Measurements from ENCODE around the gene AP5Z1.

Gene AP5Z1

GRCh38 chr7:4765776-4766490 is 9.5 kb upstream of the AP5Z1 start:
- no peaks in the 10 kb centered on the region for H3K27me3 ChIP-seq (replicated peaks in 2 of 5; ENCODE audit: control insufficient read depth in 4 of 5, insufficient read depth in 5 of 5, low read length in 4 of 5)
- H3K27ac ChIP-seq (ENCODE audit: insufficient read depth in 1 of 2, low read depth in 1 of 2, low read length in 2 of 2, poor library complexity in 1 of 2, severe bottlenecking in 2 of 2), result no peak overlapping the region
- H3K4me1 ChIP-seq (ENCODE audit: control extremely low read depth in 1 of 4, control insufficient read depth in 4 of 4, insufficient read depth in 4 of 4, low read length in 3 of 4), result peaks cover 0 to 20% (median 11%) of the 10 kb centered on the region in 4 experiments
- POLR2A ChIA-PET, result no interaction called here
- DNase-seq, result no peak
- CTCF ChIA-PET, result no interaction called here
- peaks cover 9 to 74% (median 47%) of the 10 kb centered on the region in 4 experiments for H3K36me3 ChIP-seq (ENCODE audit: control insufficient read depth in 4 of 4, insufficient read depth in 4 of 4, low read length in 3 of 4)
- H3K9me3 ChIP-seq (ENCODE audit: control extremely low read depth in 1 of 5, control insufficient read depth in 4 of 5, insufficient read depth in 2 of 5, low read depth in 1 of 5, low read length in 4 of 5), result no peaks in the 10 kb centered on the region
- H3K4me3 ChIP-seq (ENCODE audit: control insufficient read depth in 1 of 7, extremely low read depth in 1 of 7, insufficient read depth in 4 of 7, low read depth in 2 of 7, low read length in 6 of 7), result no peak overlapping the region
- 94% methylated on average over 18 of the region's 23 CpGs for WGBS (ENCODE audit: insufficient coverage)

GRCh38 chr7:4766666-4767519 is 8.5 kb upstream of the AP5Z1 start:
- WGBS (ENCODE audit: insufficient coverage), result 97% methylated on average over 28 of the region's 37 CpGs
- H3K27me3 ChIP-seq (replicated peaks in 2 of 5; ENCODE audit: control insufficient read depth in 4 of 5, insufficient read depth in 5 of 5, low read length in 4 of 5), result no peaks in the 10 kb centered on the region
- no peak overlapping the region for H3K4me3 ChIP-seq (ENCODE audit: control insufficient read depth in 1 of 7, extremely low read depth in 1 of 7, insufficient read depth in 4 of 7, low read depth in 2 of 7, low read length in 6 of 7)
- DNase-seq, result no peak
- H3K27ac ChIP-seq (ENCODE audit: insufficient read depth in 1 of 2, low read depth in 1 of 2, low read length in 2 of 2, poor library complexity in 1 of 2, severe bottlenecking in 2 of 2), result no peak overlapping the region
- peaks cover 9 to 66% (median 45%) of the 10 kb centered on the region in 4 experiments for H3K36me3 ChIP-seq (ENCODE audit: control insufficient read depth in 4 of 4, insufficient read depth in 4 of 4, low read length in 3 of 4)
- no peaks in the 10 kb centered on the region for H3K9me3 ChIP-seq (ENCODE audit: control extremely low read depth in 1 of 5, control insufficient read depth in 4 of 5, insufficient read depth in 2 of 5, low read depth in 1 of 5, low read length in 4 of 5)
- ChIA-PET POLR2A (no interaction called here), CTCF (interaction anchor here (1.7 kb wide), 1 partner anchor 11 kb away, joined by 4 read pairs; no protein-coding TSS in a partner anchor)
- H3K4me1 ChIP-seq (ENCODE audit: control extremely low read depth in 1 of 4, control insufficient read depth in 4 of 4, insufficient read depth in 4 of 4, low read length in 3 of 4), result peaks cover 0 to 20% (median 11%) of the 10 kb centered on the region in 4 experiments

GRCh38 chr7:4768597-4769569 is 6.5 kb upstream of the AP5Z1 start:
- no peaks in the 10 kb centered on the region for H3K9me3 ChIP-seq (ENCODE audit: control extremely low read depth in 1 of 5, control insufficient read depth in 4 of 5, insufficient read depth in 2 of 5, low read depth in 1 of 5, low read length in 4 of 5)
- no peaks in the 10 kb centered on the region for H3K27me3 ChIP-seq (replicated peaks in 2 of 5; ENCODE audit: control insufficient read depth in 4 of 5, insufficient read depth in 5 of 5, low read length in 4 of 5)
- POLR2A ChIA-PET, result interaction anchor here (0.6 kb wide), 1 partner anchor 1797 kb away, joined by 4 read pairs; no protein-coding TSS in a partner anchor
- WGBS (ENCODE audit: insufficient coverage), result 97% methylated on average over 21 of the region's 27 CpGs
- peaks cover 6 to 50% (median 29%) of the 10 kb centered on the region in 4 experiments for H3K36me3 ChIP-seq (ENCODE audit: control insufficient read depth in 4 of 4, insufficient read depth in 4 of 4, low read length in 3 of 4)
- H3K4me3 ChIP-seq (ENCODE audit: control insufficient read depth in 1 of 7, extremely low read depth in 1 of 7, insufficient read depth in 4 of 7, low read depth in 2 of 7, low read length in 6 of 7), result no peak overlapping the region
- CTCF ChIA-PET, result interaction anchor here (1.0 kb wide), 1 partner anchor 24 kb away, joined by 3 read pairs; no protein-coding TSS in a partner anchor
- no peak for DNase-seq
- peaks cover 0 to 22% (median 12%) of the 10 kb centered on the region in 4 experiments for H3K4me1 ChIP-seq (ENCODE audit: control extremely low read depth in 1 of 4, control insufficient read depth in 4 of 4, insufficient read depth in 4 of 4, low read length in 3 of 4)
- H3K27ac ChIP-seq (ENCODE audit: insufficient read depth in 1 of 2, low read depth in 1 of 2, low read length in 2 of 2, poor library complexity in 1 of 2, severe bottlenecking in 2 of 2), result no peak overlapping the region

GRCh38 chr7:4769761-4770160 is 5.7 kb upstream of the AP5Z1 start:
- POLR2A ChIA-PET, result interaction anchor here (0.6 kb wide), 1 partner anchor 1796 kb away, joined by 4 read pairs; no protein-coding TSS in a partner anchor
- peak overlapping the region in 2 of 7 experiments; percentile 28 to 42 for H3K4me3 ChIP-seq (ENCODE audit: control insufficient read depth in 1 of 7, extremely low read depth in 1 of 7, insufficient read depth in 4 of 7, low read depth in 2 of 7, low read length in 6 of 7)
- peaks cover 0 to 31% (median 21%) of the 10 kb centered on the region in 4 experiments for H3K4me1 ChIP-seq (ENCODE audit: control extremely low read depth in 1 of 4, control insufficient read depth in 4 of 4, insufficient read depth in 4 of 4, low read length in 3 of 4)
- H3K27me3 ChIP-seq (replicated peaks in 2 of 5; ENCODE audit: control insufficient read depth in 4 of 5, insufficient read depth in 5 of 5, low read length in 4 of 5), result no peaks in the 10 kb centered on the region
- WGBS (ENCODE audit: insufficient coverage), result 4% methylated on average over 4 of the region's 7 CpGs
- CTCF ChIA-PET, result no interaction called here
- DNase-seq, result peak in 2 of 3 donors; percentile 50 to 58
- H3K36me3 ChIP-seq (ENCODE audit: control insufficient read depth in 4 of 4, insufficient read depth in 4 of 4, low read length in 3 of 4), result peaks cover 6 to 42% (median 22%) of the 10 kb centered on the region in 4 experiments
- H3K27ac ChIP-seq (ENCODE audit: insufficient read depth in 1 of 2, low read depth in 1 of 2, low read length in 2 of 2, poor library complexity in 1 of 2, severe bottlenecking in 2 of 2), result peak overlapping the region in 1 of 2 experiments; percentile 54
- H3K9me3 ChIP-seq (ENCODE audit: control extremely low read depth in 1 of 5, control insufficient read depth in 4 of 5, insufficient read depth in 2 of 5, low read depth in 1 of 5, low read length in 4 of 5), result no peaks in the 10 kb centered on the region

GRCh38 chr7:4770886-4771285 is 4.5 kb upstream of the AP5Z1 start:
- peaks cover 6 to 31% (median 17%) of the 10 kb centered on the region in 4 experiments for H3K36me3 ChIP-seq (ENCODE audit: control insufficient read depth in 4 of 4, insufficient read depth in 4 of 4, low read length in 3 of 4)
- H3K4me3 ChIP-seq (ENCODE audit: control insufficient read depth in 1 of 7, extremely low read depth in 1 of 7, insufficient read depth in 4 of 7, low read depth in 2 of 7, low read length in 6 of 7), result no peak overlapping the region
- CTCF ChIA-PET, result no interaction called here
- H3K4me1 ChIP-seq (ENCODE audit: control extremely low read depth in 1 of 4, control insufficient read depth in 4 of 4, insufficient read depth in 4 of 4, low read length in 3 of 4), result peaks cover 0 to 37% (median 26%) of the 10 kb centered on the region in 4 experiments
- H3K9me3 ChIP-seq (ENCODE audit: control extremely low read depth in 1 of 5, control insufficient read depth in 4 of 5, insufficient read depth in 2 of 5, low read depth in 1 of 5, low read length in 4 of 5), result no peaks in the 10 kb centered on the region
- no peak for DNase-seq
- no peaks in the 10 kb centered on the region for H3K27me3 ChIP-seq (replicated peaks in 2 of 5; ENCODE audit: control insufficient read depth in 4 of 5, insufficient read depth in 5 of 5, low read length in 4 of 5)
- POLR2A ChIA-PET, result no interaction called here
- no peak overlapping the region for H3K27ac ChIP-seq (ENCODE audit: insufficient read depth in 1 of 2, low read depth in 1 of 2, low read length in 2 of 2, poor library complexity in 1 of 2, severe bottlenecking in 2 of 2)
- WGBS (ENCODE audit: insufficient coverage), result 89% methylated on average over 7 of the region's 9 CpGs

GRCh38 chr7:4771737-4772136 is 3.7 kb upstream of the AP5Z1 start:
- Histone ChIP-seq H3K36me3 (ENCODE audit: control insufficient read depth in 4 of 4, insufficient read depth in 4 of 4, low read length in 3 of 4) (peaks cover 5 to 24% (median 14%) of the 10 kb centered on the region in 4 experiments), H3K4me3 (ENCODE audit: control insufficient read depth in 1 of 7, extremely low read depth in 1 of 7, insufficient read depth in 4 of 7, low read depth in 2 of 7, low read length in 6 of 7) (no peak overlapping the region), H3K9me3 (ENCODE audit: control extremely low read depth in 1 of 5, control insufficient read depth in 4 of 5, insufficient read depth in 2 of 5, low read depth in 1 of 5, low read length in 4 of 5) (no peaks in the 10 kb centered on the region), H3K27me3 (replicated peaks in 2 of 5; ENCODE audit: control insufficient read depth in 4 of 5, insufficient read depth in 5 of 5, low read length in 4 of 5) (no peaks in the 10 kb centered on the region), H3K4me1 (ENCODE audit: control extremely low read depth in 1 of 4, control insufficient read depth in 4 of 4, insufficient read depth in 4 of 4, low read length in 3 of 4) (peaks cover 2 to 46% (median 34%) of the 10 kb centered on the region in 4 experiments), H3K27ac (ENCODE audit: insufficient read depth in 1 of 2, low read depth in 1 of 2, low read length in 2 of 2, poor library complexity in 1 of 2, severe bottlenecking in 2 of 2) (no peak overlapping the region)
- ChIA-PET POLR2A (no interaction called here), CTCF (no interaction called here)
- no peak for DNase-seq
- 93% methylated on average over 8 of the region's 9 CpGs for WGBS (ENCODE audit: insufficient coverage)

All from common myeloid progenitor, CD34-positive (primary cell).